ENCODE results near the gene TRIM24. TPM values are rescaled to one million over a fixed set of nuclear protein-coding genes. Genes with fewer than 3 reads are reported as not detected.

The TRIM24 gene
- total and polyA plus RNA-seq, 2 experiments from 2014 or later, result 3.4 to 7.5 TPM

DNA sequence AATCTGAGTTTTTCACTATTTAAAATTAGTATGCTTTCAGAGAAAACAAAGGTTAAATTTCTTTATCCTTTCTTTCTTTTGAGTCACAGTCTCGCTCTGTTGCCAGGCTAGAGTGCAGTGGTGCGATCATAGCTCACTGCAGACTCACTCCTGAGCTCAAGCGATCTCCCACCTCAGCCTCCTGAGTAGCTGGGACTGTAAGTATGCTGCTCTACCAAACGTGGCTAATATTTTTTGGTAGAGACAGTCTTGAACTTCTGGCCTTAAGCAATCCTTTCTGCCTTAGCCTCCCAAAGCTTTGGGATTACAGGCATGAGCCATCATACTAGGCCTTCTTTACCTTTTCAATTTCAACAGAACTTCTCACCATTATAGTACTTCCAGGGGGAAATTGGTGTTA lies 113.7 kb downstream of the TRIM24 start:
- in situ Hi-C loops (cut with MboI), result no loop called here
- no peak for DNase-seq
- no peaks in the 10 kb centered on the region for H4K20me1 ChIP-seq (ENCODE audit: insufficient read depth)
- no peak overlapping the region for H2AFZ ChIP-seq
- H3K27ac ChIP-seq, result no peak overlapping the region
- H3K79me2 ChIP-seq (ENCODE audit: insufficient read depth), result no peaks in the 10 kb centered on the region
- no peak overlapping the region for H3K9ac ChIP-seq
- no peaks in the 10 kb centered on the region for H3K9me3 ChIP-seq (ENCODE audit: low read depth)
- H3K27me3 ChIP-seq (replicated peaks; ENCODE audit: insufficient read depth), result no peaks in the 10 kb centered on the region
- no peak overlapping the region for H3K4me2 ChIP-seq (ENCODE audit: unreplicated experiment)
- H3K36me3 ChIP-seq (ENCODE audit: low read depth), result peaks cover 26% of the 10 kb centered on the region; the same call in 1 of the 2 replicates
- H3K4me1 ChIP-seq (ENCODE audit: insufficient read depth), result no peaks in the 10 kb centered on the region
- WGBS, 2 experiments (ENCODE audit: low coverage in 1 of 2, low lambda C conversion rate in 2 of 2, missing lambda C conversion rate in 2 of 2), result 89 to 95% methylated on average over 4 of the region's 4 CpGs
- H3K4me3 ChIP-seq, result no peak overlapping the region
- TF ChIP-seq EZH2 (IDR thresholded peaks at IDR 0.05; ENCODE audit: insufficient read depth, poor library complexity, severe bottlenecking) (no peak), EZH2phosphoT487 (IDR thresholded peaks at IDR 0.05; ENCODE audit: insufficient read depth, low read depth) (no peak)
- peaks cover 5% of the 10 kb centered on the region; the same call in 1 of the 2 replicates for H3K9me2 ChIP-seq (ENCODE audit: insufficient read depth)
- H3F3A ChIP-seq (ENCODE audit: insufficient read depth), result no peaks in the 10 kb centered on the region

DNA sequence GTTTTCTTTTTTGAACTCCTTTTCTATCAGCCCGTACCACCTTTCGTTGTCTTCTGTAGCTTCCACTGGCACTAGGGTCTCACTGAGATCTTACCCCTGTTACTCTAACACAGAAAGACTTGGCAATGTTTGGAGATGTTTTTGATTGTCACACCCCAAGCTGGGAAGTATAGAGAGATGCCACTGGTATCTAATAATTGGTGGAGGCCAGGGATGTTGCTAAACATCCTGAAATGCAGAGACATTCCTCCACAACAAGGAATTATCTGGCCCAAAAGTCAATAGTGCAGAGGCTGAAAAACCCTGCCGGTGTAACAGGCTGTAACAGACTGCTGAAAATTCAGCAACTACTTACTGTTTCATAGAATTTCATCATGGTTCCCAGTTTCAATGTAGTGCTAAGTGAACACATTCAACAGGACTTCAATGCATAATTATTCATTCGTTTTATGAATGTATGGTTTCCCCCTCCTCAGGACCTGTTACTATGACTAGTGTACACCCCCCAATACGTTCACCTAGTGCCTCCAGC lies 115.9 kb downstream of the TRIM24 start:
- WGBS, 2 experiments (ENCODE audit: low coverage in 1 of 2, low lambda C conversion rate in 2 of 2, missing lambda C conversion rate in 2 of 2), result 98 to 99% methylated on average over 5 of the region's 5 CpGs
- peaks cover 21% of the 10 kb centered on the region for H3K36me3 ChIP-seq (ENCODE audit: low read depth)
- TF ChIP-seq EZH2 (IDR thresholded peaks at IDR 0.05; ENCODE audit: insufficient read depth, poor library complexity, severe bottlenecking), result no peak
- TF ChIP-seq EZH2phosphoT487 (IDR thresholded peaks at IDR 0.05; ENCODE audit: insufficient read depth, low read depth), result no peak
- no peaks in the 10 kb centered on the region for H3K79me2 ChIP-seq (ENCODE audit: insufficient read depth)
- H3K9ac ChIP-seq, result no peak overlapping the region
- H3K27ac ChIP-seq, result no peak overlapping the region
- H3K27me3 ChIP-seq (replicated peaks; ENCODE audit: insufficient read depth), result no peaks in the 10 kb centered on the region
- H3K4me3 ChIP-seq, result no peak overlapping the region
- H3F3A ChIP-seq (ENCODE audit: insufficient read depth), result no peaks in the 10 kb centered on the region
- H2AFZ ChIP-seq, result no peak overlapping the region
- H3K9me2 ChIP-seq (ENCODE audit: insufficient read depth), result peaks cover 5% of the 10 kb centered on the region; the same call in 1 of the 2 replicates
- no peak for DNase-seq
- no peaks in the 10 kb centered on the region for H3K4me1 ChIP-seq (ENCODE audit: insufficient read depth)
- in situ Hi-C loops (cut with MboI), result no loop called here
- no peak overlapping the region for H3K4me2 ChIP-seq (ENCODE audit: unreplicated experiment)
- H3K9me3 ChIP-seq (ENCODE audit: low read depth), result no peaks in the 10 kb centered on the region
- no peaks in the 10 kb centered on the region for H4K20me1 ChIP-seq (ENCODE audit: insufficient read depth)

DNA sequence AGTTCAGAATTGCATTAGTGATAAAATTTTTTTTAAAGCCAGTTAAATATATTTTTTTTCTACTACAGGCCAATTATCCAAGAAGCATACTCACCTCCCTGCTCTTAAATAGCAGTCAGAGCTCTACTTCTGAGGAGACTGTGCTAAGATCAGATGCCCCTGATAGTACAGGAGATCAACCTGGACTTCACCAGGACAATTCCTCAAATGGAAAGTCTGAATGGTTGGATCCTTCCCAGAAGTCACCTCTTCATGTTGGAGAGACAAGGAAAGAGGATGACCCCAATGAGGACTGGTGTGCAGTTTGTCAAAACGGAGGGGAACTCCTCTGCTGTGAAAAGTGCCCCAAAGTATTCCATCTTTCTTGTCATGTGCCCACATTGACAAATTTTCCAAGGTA lies 119.1 kb downstream of the TRIM24 start:
- Histone ChIP-seq H3K4me3 (no peak overlapping the region), H3K9ac (no peak overlapping the region), H2AFZ (no peak overlapping the region), H3K79me2 (ENCODE audit: insufficient read depth) (no peaks in the 10 kb centered on the region), H4K20me1 (ENCODE audit: insufficient read depth) (no peaks in the 10 kb centered on the region), H3F3A (ENCODE audit: insufficient read depth) (no peaks in the 10 kb centered on the region), H3K9me2 (ENCODE audit: insufficient read depth) (no peaks in the 10 kb centered on the region), H3K4me1 (ENCODE audit: insufficient read depth) (no peaks in the 10 kb centered on the region), H3K9me3 (ENCODE audit: low read depth) (no peaks in the 10 kb centered on the region), H3K4me2 (ENCODE audit: unreplicated experiment) (no peak overlapping the region), H3K27me3 (replicated peaks; ENCODE audit: insufficient read depth) (no peaks in the 10 kb centered on the region), H3K27ac (no peak overlapping the region), H3K36me3 (ENCODE audit: low read depth) (peaks cover 18% of the 10 kb centered on the region)
- 94 to 100% methylated on average over 1 of the region's 1 CpG for WGBS, 2 experiments (ENCODE audit: low coverage in 1 of 2, low lambda C conversion rate in 2 of 2, missing lambda C conversion rate in 2 of 2)
- in situ Hi-C loops (cut with MboI), result no loop called here
- TF ChIP-seq EZH2 (IDR thresholded peaks at IDR 0.05; ENCODE audit: insufficient read depth, poor library complexity, severe bottlenecking) (no peak), EZH2phosphoT487 (IDR thresholded peaks at IDR 0.05; ENCODE audit: insufficient read depth, low read depth) (no peak)
- no peak for DNase-seq

DNA sequence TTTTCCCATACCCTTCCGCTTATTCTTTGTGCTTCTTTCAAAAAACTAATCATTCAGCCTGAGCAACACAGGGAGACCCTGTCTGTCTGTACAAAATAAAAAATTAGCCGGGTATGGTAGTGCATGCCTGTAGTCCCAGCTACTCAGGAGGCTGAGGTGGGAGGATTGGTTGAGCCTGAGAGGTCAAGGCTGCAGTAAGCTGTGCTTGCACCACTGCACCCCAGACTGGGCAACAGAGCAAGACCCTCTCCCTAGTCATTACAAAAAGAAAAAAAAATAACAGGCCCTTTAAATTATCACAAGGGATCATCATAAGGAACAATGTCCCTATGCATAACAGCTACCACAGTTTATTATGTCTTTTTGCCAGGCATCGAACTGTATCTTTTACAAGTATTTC lies 119.6 kb downstream of the TRIM24 start:
- H3K9ac ChIP-seq, result no peak overlapping the region
- H2AFZ ChIP-seq, result no peak overlapping the region
- H3K9me2 ChIP-seq (ENCODE audit: insufficient read depth), result no peaks in the 10 kb centered on the region
- H3K27me3 ChIP-seq (replicated peaks; ENCODE audit: insufficient read depth), result no peaks in the 10 kb centered on the region
- no peaks in the 10 kb centered on the region for H4K20me1 ChIP-seq (ENCODE audit: insufficient read depth)
- peaks cover 5% of the 10 kb centered on the region for H3K4me1 ChIP-seq (ENCODE audit: insufficient read depth)
- H3K9me3 ChIP-seq (ENCODE audit: low read depth), result no peaks in the 10 kb centered on the region
- no peaks in the 10 kb centered on the region for H3K79me2 ChIP-seq (ENCODE audit: insufficient read depth)
- H3K4me2 ChIP-seq (ENCODE audit: unreplicated experiment), result no peak overlapping the region
- WGBS, 2 experiments (ENCODE audit: low coverage in 1 of 2, low lambda C conversion rate in 2 of 2, missing lambda C conversion rate in 2 of 2), result 96 to 100% methylated on average over 3 of the region's 3 CpGs
- H3K4me3 ChIP-seq, result no peak overlapping the region
- TF ChIP-seq EZH2phosphoT487 (IDR thresholded peaks at IDR 0.05; ENCODE audit: insufficient read depth, low read depth) (no peak), EZH2 (IDR thresholded peaks at IDR 0.05; ENCODE audit: insufficient read depth, poor library complexity, severe bottlenecking) (no peak)
- H3K27ac ChIP-seq, result no peak overlapping the region
- in situ Hi-C loops (cut with MboI), result no loop called here
- no peaks in the 10 kb centered on the region for H3F3A ChIP-seq (ENCODE audit: insufficient read depth)
- peaks cover 18% of the 10 kb centered on the region for H3K36me3 ChIP-seq (ENCODE audit: low read depth)
- no peak for DNase-seq

DNA sequence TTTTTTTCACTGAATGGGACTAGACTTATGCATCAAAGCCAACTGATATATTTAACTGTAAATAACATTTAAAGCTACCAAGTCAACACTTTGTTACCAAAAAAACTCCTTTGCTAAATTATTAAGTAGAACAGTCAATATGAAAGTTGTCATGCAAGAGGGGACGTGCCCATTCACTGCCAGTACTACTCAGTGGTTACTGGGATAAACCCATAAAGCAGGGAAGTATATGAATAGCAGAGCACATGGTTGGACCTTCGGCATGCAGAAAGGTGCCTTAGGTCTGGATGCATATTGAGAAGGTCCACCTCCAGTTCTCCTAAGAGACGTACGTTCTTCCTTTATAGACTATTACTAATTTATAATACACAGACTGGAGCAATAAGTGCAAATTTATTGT lies 121.0 kb downstream of the TRIM24 start:
- DNase-seq, result no peak
- Histone ChIP-seq H3K4me3 (no peak overlapping the region), H3K36me3 (ENCODE audit: low read depth) (peaks cover 25% of the 10 kb centered on the region), H3K27me3 (replicated peaks; ENCODE audit: insufficient read depth) (no peaks in the 10 kb centered on the region), H3K9me3 (ENCODE audit: low read depth) (no peaks in the 10 kb centered on the region), H2AFZ (no peak overlapping the region), H3K79me2 (ENCODE audit: insufficient read depth) (no peaks in the 10 kb centered on the region), H3K9ac (no peak overlapping the region), H4K20me1 (ENCODE audit: insufficient read depth) (no peaks in the 10 kb centered on the region), H3F3A (ENCODE audit: insufficient read depth) (no peaks in the 10 kb centered on the region), H3K9me2 (ENCODE audit: insufficient read depth) (no peaks in the 10 kb centered on the region), H3K4me2 (ENCODE audit: unreplicated experiment) (no peak overlapping the region), H3K27ac (no peak overlapping the region), H3K4me1 (ENCODE audit: insufficient read depth) (peaks cover 6% of the 10 kb centered on the region)
- no peak for TF ChIP-seq EZH2 (IDR thresholded peaks at IDR 0.05; ENCODE audit: insufficient read depth, poor library complexity, severe bottlenecking)
- no peak for TF ChIP-seq EZH2phosphoT487 (IDR thresholded peaks at IDR 0.05; ENCODE audit: insufficient read depth, low read depth)
- in situ Hi-C loops (cut with MboI), result no loop called here
- WGBS, 2 experiments (ENCODE audit: low coverage in 1 of 2, low lambda C conversion rate in 2 of 2, missing lambda C conversion rate in 2 of 2), result 97% methylated on average over 4 of the region's 4 CpGs

Data from GM23248 (cell line).